ENCODE data around the gene ZNF780B. TPM values are rescaled to one million over a fixed set of nuclear protein-coding genes. Genes with fewer than 3 reads are reported as not detected.

Gene ZNF780B
- total RNA-seq, 1 donor from 2014 or later = 35.5 TPM

- DNase-seq (ENCODE audit: low spot score in 2 of 2) (no peak), FAIRE-seq (no peak)
Observed at GRCh38 chr19:39986643-39987042, 69.4 kb downstream of the ZNF780B start.

GRCh38 chr19:39983695-39984300, 72.2 kb downstream of the ZNF780B start:
- FAIRE-seq (no peak), DNase-seq (ENCODE audit: low spot score in 2 of 2) (no peak)

GRCh38 chr19:39982883-39983282, 73.1 kb downstream of the ZNF780B start:
- DNase-seq (ENCODE audit: low spot score in 2 of 2) = no peak
- no peak for FAIRE-seq

Other genes with a start within 250 kb of the ZNF780B start
- gene DYRK1B, start 222.1 kb downstream of the ZNF780B start, total RNA-seq = 15.5 TPM
- gene FBL, start 209.9 kb downstream of the ZNF780B start, total RNA-seq = 295 TPM
- 0.82 TPM for gene FCGBP, start 121.6 kb downstream of the ZNF780B start, total RNA-seq
- gene PSMC4, start 85.1 kb downstream of the ZNF780B start, total RNA-seq = 99.9 TPM
- 15.9 TPM for gene ZNF546, start 59.2 kb downstream of the ZNF780B start, total RNA-seq
- 29.8 TPM for gene ZNF780A, start 34.7 kb upstream of the ZNF780B start, total RNA-seq
- 31.4 TPM for gene MAP3K10, start 135.2 kb upstream of the ZNF780B start, total RNA-seq
- gene TTC9B, start 162.2 kb upstream of the ZNF780B start, total RNA-seq = 37.5 TPM
- 0.41 TPM for gene CCNP, start 170.5 kb upstream of the ZNF780B start, total RNA-seq
- 34.6 TPM for gene AKT2, start 229.1 kb upstream of the ZNF780B start, total RNA-seq